Measurements from ENCODE around the gene SMARCA5.
A peak's percentile ranks its signal among the peaks of the same experiment; 100 is the strongest.

SMARCA5 gene

DNA sequence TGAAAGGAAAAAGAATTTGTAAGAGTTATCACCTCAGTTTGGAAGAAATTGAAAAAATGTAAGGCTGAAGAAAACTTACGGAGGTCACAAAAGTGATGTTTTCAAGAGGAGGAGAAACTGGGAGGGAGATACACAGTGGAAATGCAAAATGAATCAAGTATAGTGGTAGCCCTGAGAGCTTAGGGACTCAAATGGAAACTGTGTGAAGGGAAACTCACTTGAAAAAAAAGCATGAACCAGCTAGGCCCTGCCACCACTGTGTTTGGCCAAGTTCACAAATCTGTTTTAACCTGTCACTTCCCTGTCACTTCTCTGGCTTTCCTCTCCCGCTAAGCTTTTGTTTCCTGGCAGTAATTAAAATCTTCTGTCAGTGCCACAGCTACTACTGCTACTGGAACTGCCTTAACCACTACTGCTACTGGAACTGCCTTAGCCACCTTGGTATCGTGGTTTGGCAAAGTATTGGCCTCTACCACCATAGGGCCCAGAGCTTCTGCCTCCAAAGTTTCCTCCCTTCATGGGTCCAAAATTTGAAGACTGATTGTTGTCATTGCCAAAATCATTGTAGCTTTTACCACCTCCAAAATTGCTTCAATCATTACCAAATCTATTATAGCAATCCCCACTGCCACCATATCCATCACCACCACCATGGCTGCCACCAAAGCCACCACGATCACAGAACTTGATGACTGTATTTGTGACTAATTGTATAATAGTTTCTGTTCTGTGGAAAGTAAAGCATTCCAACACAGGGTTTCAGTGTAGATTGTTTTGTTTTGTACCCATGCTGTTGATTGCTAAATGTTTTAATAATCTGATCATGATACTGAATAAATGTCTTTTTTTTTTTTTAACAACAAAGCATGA is 41.5 kb downstream of the SMARCA5 start:
- in situ Hi-C loops (cut with HindIII; ENCODE audit: low pct_unique_long_range_greater_than_20kb, low sequenced_read_pairs), result no loop called here
- TF ChIP-seq JUND (IDR thresholded peaks at IDR 0.05; ENCODE audit: low read depth), result no peak
- DNase-seq (ENCODE audit: low read depth in 1 of 2, low spot score in 1 of 2), result no peak

DNA sequence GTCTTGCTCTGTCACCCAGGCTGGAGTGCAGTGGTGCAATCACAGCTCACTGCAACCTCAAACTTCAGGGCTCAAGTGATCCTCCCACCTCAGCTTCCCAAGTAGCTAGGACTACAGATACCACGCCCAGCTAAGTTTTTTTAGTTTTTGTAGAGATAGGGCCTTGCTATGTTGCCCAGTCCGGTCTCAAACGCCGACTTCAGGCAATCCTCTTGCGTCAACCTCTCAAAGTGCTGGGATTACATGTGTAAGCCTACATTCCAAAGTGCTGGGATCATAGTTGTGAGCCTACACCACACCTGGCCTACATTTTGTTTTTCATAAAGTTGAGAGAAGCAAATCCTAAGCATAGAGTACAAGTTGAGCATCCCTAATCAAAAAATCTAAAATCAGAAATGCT is 42.2 kb downstream of the SMARCA5 start:
- in situ Hi-C loops (cut with HindIII; ENCODE audit: low pct_unique_long_range_greater_than_20kb, low sequenced_read_pairs), result no loop called here
- no peak for DNase-seq (ENCODE audit: low read depth in 1 of 2, low spot score in 1 of 2)

DNA sequence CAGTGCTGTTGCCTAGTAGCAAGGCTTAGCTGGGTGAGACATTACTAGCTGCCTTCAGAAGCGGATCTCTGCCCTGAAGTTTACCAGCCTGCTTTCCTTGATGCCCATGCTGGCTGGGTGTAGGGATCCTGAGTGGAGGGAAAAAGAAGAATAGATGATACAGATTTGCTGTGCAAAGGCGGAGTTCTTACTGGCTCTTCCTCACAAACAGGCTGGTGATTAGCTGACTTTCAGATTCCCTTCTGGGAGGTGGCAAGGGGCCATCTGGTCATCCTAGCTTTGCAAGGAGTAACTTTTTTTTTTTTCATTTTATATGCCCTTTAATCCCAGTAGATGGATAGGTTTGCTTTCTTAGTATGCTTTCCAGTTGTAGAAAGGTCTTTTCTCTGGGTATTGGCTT is 44.8 kb downstream of the SMARCA5 start:
- in situ Hi-C loops (cut with HindIII; ENCODE audit: low pct_unique_long_range_greater_than_20kb, low sequenced_read_pairs), result no loop called here
- DNase-seq (ENCODE audit: low read depth in 1 of 2, low spot score in 1 of 2), result no peak
- no peak for TF ChIP-seq JUND (IDR thresholded peaks at IDR 0.05; ENCODE audit: low read depth)

More for the DNA sequence above, 42.2 kb downstream of the SMARCA5 start:
- TF ChIP-seq JUND (IDR thresholded peaks at IDR 0.05; ENCODE audit: low read depth), result no peak

DNA sequence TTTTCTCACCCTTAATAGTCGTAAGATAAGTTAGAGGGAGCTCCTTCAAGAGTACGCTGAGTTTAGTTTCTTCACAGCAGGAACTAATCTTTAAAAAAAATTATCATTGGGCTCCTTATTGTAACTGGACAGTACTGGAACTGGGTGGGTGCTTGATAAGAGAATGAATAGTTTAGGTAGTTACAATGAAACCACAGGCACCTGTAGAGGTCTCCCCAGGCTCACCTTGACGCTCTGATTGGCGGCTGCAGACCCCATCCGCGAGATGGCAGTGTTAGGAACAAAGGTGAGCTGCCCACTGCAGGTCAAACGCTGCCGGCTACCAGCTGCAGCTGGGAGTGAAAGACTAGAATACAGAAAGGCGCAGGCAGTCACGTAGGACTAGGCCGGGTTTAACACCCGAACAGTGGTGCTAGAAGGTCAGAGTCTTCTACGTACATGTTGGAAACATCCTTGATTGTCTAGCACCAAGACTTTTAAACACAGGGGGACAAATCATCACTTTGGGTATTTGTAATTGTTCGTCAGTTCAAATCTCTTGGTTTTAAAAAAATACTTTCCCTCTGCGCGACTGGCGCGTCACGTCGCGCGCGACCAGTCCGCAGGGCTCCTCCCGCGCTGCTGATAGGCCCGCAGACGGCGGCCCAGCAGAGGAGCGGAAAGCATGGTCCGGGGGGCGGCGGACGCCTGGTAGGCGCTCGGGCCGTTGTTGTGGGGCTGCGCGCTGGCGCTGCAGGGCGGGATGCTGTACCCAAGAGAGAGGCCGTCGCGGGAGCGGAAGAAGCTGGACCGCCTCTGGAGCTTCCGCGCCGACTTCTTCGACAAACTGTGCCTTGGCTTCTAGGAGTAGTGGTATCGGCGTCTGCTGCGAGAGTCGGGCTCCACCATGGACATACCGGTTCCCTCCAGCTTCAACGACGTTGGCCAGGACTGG is 45.6 kb downstream of the SMARCA5 start:
- in situ Hi-C loops (cut with HindIII; ENCODE audit: low pct_unique_long_range_greater_than_20kb, low sequenced_read_pairs), result no loop called here
- no peak for TF ChIP-seq JUND (IDR thresholded peaks at IDR 0.05; ENCODE audit: low read depth)
- DNase-seq (ENCODE audit: low read depth in 1 of 2, low spot score in 1 of 2), result no peak

DNA sequence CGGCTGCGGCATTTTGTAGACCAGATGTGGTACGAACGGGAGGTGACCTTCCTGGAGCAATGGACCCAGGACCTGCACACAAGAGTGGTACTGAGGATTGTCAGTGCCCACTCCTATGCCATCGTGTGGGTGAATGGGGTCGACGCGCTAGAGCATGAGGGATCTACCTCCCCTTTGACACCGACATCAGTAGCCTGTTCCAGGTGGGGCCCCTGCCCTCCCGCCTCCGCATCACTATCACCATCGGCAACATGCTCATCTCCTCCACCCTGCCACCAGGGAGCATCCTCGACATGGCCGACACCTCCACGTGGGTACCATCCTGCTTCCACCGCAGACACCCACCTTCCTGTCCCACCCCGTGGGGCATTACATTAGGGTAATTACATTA is 46.2 kb downstream of the SMARCA5 start:
- DNase-seq (ENCODE audit: low read depth in 1 of 2, low spot score in 1 of 2), result no peak
- in situ Hi-C loops (cut with HindIII; ENCODE audit: low pct_unique_long_range_greater_than_20kb, low sequenced_read_pairs), result no loop called here
- no peak for TF ChIP-seq JUND (IDR thresholded peaks at IDR 0.05; ENCODE audit: low read depth)

DNA sequence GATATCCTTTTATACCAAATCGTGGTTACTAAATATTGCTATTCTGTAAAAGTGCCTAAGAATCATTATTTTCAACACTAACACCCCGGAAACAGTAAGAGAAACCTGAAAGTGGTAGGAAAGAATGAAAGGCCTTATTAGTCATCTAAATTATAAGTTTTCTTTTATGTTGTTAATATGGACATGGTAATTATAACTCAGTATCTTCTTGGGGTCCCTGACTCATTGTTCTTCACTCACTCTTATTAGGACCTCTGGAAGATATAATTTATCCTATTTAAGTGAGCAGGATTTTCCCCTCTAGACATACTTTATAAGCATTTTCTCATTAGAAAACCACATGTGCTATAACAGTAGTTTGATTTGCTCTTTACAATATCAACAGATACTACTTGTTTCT is 51.0 kb downstream of the SMARCA5 start:
- TF ChIP-seq JUND (IDR thresholded peaks at IDR 0.05; ENCODE audit: low read depth), result no peak
- in situ Hi-C loops (cut with HindIII; ENCODE audit: low pct_unique_long_range_greater_than_20kb, low sequenced_read_pairs), result no loop called here
- DNase-seq (ENCODE audit: low read depth in 1 of 2, low spot score in 1 of 2), result no peak

DNA sequence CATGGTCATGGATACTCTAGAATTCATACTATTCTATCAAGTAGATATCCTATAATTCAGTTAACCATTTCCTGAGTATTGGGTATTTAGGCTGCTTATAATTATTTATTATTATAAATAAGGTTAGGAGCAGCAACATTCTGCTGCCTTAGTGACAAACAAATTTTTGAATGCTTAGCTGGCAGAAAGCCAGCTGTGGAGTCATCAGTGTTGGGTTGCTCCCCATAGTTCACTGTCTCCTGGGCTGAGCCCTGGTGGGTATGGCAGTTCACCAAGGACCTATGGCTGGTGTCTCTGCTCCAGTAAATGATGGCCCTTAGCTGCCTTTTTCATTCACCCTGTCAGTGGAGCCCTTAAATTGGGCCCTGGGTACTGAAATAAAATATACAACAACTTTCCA is 61.8 kb downstream of the SMARCA5 start:
- in situ Hi-C loops (cut with HindIII; ENCODE audit: low pct_unique_long_range_greater_than_20kb, low sequenced_read_pairs), result no loop called here
- TF ChIP-seq JUND (IDR thresholded peaks at IDR 0.05; ENCODE audit: low read depth), result no peak
- DNase-seq (ENCODE audit: low read depth in 1 of 2, low spot score in 1 of 2), result no peak

DNA sequence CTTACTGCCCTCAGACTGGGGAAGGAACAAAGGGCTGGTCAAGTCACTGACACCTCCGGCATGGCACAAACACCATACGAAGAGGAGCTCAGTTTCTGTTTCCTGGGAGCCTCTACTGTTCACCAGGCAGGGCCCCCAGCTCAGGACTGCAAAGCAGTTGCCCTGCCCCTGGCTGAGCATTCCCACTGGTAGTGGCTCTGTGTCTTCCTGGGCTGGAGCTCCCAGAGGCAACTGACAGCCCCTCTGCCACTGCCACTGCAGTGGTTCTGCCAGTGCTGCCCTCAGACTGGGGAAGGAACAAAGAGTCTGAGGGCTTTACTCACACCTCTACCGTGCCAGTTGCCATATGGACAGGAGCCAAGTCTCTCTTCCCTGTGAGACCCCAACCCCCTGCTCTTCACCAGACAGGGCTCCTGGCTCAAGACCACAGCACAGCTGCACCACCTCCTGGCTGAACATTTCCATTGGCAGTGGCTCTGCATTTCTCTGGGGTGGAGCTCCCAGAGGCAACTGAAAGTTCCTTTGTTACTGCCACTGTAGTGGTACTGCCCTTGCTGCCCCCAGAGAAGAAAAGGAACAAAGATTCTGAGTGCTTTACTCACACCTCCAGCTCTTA is 67.9 kb downstream of the SMARCA5 start:
- in situ Hi-C loops (cut with HindIII; ENCODE audit: low pct_unique_long_range_greater_than_20kb, low sequenced_read_pairs), result no loop called here
- DNase-seq (ENCODE audit: low read depth in 1 of 2, low spot score in 1 of 2), result no peak
- TF ChIP-seq JUND (IDR thresholded peaks at IDR 0.05; ENCODE audit: low read depth), result no peak

DNA sequence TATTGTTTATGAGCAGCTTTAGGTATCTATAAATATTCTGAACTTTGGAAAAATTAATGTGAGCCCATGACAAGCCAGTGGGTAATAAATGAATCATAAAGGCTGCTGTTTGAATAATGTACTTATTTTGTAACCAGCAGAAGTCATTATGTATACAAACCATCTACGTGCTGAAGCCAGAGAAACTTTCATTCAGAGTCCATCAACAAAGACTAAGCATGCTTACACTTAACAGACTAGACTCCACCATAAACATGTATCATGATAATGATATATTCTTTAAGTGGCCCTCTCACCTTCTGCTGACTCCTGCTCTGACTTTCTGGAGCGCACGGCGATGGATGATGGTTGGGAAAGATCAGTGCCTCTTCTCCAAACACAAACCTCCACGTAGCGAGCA is 72.0 kb downstream of the SMARCA5 start:
- in situ Hi-C loops (cut with HindIII; ENCODE audit: low pct_unique_long_range_greater_than_20kb, low sequenced_read_pairs), result no loop called here
- TF ChIP-seq JUND (IDR thresholded peaks at IDR 0.05; ENCODE audit: low read depth), result no peak
- DNase-seq (ENCODE audit: low read depth in 1 of 2, low spot score in 1 of 2), result no peak

DNA sequence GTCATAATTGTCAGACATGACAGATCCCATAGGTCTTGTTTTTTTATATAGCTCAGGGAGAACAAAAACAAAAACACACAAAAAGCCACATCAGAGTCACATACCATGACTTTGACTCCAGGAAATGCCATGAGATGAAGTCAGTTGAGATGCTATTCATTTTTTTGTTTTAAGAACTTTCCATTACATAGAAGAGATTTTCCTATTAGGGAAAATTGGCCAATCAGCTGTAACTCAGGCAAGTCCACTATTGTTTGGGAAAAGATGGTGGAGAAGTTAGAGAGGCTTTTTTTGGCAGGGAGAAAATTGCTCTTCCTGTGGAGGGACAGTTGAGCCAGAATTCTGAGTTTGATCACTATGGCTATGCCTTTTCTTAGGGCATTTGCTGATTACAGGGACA is 72.6 kb downstream of the SMARCA5 start:
- in situ Hi-C loops (cut with HindIII; ENCODE audit: low pct_unique_long_range_greater_than_20kb, low sequenced_read_pairs), result no loop called here
- TF ChIP-seq JUND (IDR thresholded peaks at IDR 0.05; ENCODE audit: low read depth), result no peak
- no peak for DNase-seq (ENCODE audit: low read depth in 1 of 2, low spot score in 1 of 2)

DNA sequence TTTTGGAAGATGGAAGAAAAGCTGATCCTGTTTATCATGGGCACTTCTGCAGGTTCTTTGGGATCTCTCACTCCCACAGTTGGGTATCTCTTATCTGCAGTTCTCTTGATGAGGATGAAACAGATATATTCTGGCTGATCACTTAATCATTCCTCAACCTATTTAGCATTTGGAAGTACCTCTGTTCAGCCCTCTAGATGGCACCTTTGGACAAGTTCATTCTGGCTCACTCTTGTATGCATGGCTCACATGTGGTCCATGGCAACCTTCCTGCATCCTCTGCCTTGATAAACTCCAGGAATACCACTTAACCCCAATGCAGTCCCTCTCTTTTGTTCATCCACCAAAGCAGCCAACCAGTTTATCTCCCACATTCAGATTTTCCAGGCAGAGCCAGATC is 74.2 kb downstream of the SMARCA5 start:
- DNase-seq (ENCODE audit: low read depth in 1 of 2, low spot score in 1 of 2), result peak; percentile 3 to 53
- in situ Hi-C loops (cut with HindIII; ENCODE audit: low pct_unique_long_range_greater_than_20kb, low sequenced_read_pairs), result no loop called here
- no peak for TF ChIP-seq JUND (IDR thresholded peaks at IDR 0.05; ENCODE audit: low read depth)

DNA sequence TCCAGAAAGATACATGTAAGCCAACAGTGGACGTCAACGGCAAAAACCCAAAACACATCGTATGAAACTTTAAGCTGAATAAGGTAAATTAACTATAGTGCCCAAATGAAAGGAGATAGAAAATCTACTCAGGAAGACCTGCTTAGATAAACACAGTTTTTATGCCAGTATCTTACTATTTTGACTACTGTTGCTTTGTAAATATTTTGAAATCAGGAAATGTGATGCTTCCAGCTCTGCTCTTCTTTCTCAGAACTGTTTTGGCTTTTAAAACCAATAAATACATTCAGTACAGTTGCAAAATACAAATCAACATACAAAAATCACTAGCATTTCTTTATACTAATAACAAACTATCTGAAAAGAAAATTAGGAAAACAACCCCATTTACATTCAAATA is 83.8 kb downstream of the SMARCA5 start:
- in situ Hi-C loops (cut with HindIII; ENCODE audit: low pct_unique_long_range_greater_than_20kb, low sequenced_read_pairs), result no loop called here
- DNase-seq (ENCODE audit: low read depth in 1 of 2, low spot score in 1 of 2), result no peak
- no peak for TF ChIP-seq JUND (IDR thresholded peaks at IDR 0.05; ENCODE audit: low read depth)

DNA sequence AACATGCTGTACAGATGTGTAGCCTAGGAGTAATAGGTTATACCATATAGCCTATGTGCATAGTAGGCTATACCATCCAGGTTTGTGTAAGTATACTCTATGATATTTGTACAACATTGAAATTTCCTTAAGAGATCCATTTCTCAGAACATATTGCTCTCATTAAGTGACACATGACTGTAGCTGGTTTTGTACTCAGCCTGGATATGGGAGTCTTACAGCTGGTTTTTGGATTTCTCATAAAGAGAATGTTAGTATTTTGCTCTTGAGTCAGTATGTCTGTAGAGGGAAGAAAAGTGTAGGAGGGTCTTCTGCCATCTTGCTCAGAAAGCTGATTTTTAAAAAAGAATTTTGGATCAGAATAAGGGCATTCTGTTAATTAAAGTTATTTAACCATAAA is 85.3 kb downstream of the SMARCA5 start:
- no peak for TF ChIP-seq JUND (IDR thresholded peaks at IDR 0.05; ENCODE audit: low read depth)
- in situ Hi-C loops (cut with HindIII; ENCODE audit: low pct_unique_long_range_greater_than_20kb, low sequenced_read_pairs), result no loop called here

More for the DNA sequence above, 85.3 kb downstream of the SMARCA5 start:
- no peak for DNase-seq (ENCODE audit: low read depth in 1 of 2, low spot score in 1 of 2)

Measured in T47D (cell line).